SKM-1 treated with dmso at 0.1 percent for 144 hours (cell line): ENCODE data around the gene RBM44.

Experiments used
- DNase-seq: peaks from one replicate; lab custom pipeline; 2025; ENCODE audit not compliant: unreplicated experiment; lab: John Stamatoyannopoulos, UW

Gene RBM44

DNA sequence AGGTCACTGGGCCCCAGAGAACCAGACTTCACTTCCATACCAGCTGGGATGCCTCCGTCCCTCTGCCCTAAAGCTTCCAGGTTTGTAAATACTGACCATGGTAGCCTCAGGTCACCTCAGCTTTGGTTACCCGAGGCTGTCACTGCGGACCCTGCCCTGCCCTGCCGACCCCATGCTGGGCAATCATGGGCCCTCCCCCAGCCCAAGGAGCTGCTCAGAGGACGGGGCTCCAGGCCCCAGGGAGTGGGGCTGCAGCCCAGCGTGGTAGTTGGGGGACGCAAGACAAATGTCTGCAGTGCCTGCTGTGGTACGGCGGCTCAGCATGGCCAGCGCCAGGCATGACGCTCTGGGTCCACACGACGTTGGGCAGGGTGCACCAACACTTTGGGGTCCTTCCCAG is 86.1 kb downstream of the RBM44 start:
- DNase-seq: no peak

DNA sequence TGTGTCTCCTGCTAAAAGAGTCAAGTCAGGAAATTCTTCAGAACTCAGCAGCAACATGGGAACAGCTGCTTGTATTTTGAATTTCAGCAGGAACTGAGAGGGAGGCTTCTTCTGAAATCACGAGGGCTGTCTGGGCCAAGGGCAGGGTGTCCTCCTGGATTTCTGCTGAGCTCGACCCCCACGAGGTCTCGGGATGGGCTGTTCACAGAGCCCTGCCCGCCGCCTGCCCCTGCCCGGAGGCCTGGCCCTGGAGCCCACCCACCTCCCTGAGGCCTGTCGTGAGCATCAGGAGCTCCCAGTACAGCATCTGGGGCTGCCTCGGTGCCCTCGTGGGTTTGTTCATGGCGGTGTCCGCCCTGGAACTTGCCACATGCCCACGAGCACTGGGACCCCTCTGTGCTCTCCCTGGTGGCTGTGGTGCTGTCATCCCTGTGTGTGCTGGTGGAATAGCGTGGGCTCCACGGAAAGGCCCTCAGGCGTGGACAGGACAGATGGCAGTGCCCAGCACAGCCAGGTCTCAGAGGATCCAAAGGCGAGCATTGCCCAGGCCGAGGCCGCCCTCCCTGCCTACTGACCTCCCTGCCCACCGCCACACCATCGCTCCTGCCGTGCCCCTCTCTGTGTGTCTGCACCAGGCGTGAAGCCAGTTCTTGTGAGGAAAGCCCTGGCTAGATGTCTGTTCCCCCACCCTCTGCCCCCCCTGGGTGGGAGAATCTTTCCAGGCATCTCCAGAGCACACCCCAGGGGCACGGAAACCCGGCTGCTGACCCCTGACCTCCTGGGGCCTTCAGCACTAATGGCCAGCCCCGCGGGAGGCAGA is 86.7 kb downstream of the RBM44 start:
- no peak for DNase-seq

DNA sequence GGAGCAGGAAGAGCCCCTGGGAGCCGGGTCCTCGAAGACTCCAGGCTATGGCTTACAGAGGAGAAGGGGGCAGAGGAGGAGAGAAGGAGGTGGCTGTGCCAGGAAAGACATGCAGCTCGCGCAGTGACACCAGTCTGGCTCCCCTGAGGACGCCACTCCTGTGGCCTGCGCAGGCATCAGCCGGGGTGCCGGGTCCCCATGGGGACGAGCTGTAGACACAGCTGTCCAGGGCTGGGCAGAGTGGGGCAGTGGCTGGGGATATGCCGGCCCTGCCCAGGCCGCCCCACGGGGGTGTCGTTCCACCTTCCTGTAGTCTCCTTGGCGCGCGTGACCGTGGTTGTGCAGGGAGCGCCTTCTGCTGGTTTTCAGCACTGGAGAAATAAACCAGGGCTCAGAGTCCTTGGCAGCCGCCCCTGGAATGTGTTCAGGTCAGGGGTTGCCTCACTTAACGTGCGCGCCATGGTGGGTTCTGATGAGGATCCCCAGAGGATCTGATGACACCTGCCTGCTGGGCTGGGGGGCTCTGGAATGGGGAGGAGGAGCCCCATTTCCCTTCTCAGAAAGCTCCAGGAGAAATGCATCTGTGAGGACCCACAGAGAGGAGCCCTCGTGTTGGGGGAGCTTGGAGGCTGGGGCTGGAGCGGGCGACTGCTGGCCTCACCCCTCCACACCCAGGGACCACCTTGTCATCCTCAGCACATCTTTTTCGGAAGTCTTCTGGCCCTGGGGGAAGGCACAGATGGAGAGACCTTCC is 87.5 kb downstream of the RBM44 start:
- DNase-seq: no peak

DNA sequence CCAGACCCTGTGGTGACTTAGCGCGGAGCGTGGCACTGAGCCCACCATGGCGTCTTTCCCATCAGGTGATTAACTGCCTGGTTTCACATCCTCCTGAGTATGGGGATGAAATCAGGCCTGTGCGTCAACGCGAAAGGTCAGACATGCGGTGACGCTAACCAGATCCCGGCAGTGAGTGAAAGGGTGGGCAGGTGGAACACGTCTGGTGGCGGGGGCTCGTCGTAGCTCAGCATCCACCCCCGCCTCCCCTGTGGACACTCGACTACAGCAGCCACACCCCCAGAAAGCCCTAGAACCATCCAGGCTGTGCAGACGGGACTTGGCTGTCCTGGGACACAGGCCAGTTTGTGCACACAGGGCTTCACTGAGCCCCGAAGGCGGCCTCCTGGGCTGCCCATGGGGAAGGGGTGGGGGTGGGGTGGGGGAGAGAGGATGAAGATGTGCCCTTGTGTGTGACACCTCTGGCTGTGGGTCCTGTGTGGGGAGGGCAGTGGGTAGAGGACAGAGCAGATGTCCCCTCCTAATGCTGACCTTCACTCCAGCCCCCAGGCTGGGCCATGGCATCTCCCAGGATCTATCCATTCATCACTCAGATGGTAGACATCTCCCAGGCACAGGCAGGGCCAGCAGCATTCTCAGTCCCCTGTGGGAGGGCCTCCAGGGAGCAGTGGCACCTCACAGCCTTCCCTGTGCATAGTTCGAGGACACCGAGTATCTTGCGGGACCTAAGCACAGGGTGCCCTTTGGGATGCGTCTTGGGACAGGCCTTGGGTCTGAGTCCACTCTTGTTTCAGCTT is 88.3 kb downstream of the RBM44 start:
- no peak for DNase-seq

DNA sequence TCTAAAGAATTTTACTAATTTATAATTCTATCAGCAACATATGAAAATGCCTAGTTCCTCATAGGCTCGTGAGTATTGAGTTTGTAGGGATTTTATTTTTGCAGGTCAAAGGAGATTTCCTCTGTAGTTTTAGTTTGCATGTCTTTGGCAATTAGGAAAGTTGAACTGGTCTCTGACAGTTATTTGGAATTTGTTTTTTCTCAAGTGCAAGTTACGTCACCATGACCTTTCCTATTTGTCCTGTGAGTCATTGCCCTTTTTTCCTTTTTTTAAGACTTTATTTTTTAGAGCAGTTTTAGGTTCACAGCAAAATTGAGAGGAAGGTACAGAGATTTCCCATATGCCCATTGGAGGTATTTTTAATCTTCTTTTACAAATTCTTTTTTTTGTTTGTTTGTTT is 89.8 kb downstream of the RBM44 start:
- DNase-seq: no peak

DNA sequence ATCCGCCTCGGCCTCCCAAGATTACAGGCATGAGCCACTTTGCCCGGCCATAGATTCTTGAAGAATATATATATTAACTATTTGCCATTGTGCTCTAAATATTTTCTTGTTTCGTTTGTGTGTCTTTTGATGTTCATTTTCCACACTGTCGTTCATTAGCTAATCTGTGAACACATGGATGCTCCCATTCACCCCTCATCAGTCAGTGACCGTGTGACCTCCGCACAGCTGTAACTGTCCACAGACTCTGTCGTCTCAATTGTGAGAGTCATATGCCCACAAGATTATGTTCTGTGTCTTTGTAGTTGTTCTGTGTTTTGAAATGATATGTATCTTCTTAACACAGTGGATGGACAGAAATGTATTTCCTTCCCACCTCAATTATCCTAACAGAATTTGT is 90.4 kb downstream of the RBM44 start:
- no peak for DNase-seq

DNA sequence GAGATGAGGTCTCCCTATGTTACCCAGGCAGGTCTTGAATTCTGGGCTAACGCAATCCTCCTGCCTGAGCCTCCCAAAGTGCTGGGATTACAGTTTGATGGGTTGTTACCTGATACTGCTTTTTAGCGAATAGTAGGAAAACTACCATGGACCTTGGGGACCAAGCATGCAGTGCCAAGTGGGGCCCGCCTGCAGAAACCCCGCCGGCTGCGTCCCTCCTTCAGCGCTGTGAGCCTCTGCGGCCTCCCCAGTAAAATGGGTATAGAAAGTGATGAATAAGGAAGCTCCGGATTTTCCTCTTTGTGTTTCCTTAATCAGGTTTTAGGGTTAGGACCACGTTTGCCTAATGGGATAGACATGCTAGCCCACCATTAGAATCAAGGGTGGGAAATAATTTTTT is 91.2 kb downstream of the RBM44 start:
- no peak for DNase-seq
